ENCODE data around the gene CITED4.

CITED4 gene

DNA sequence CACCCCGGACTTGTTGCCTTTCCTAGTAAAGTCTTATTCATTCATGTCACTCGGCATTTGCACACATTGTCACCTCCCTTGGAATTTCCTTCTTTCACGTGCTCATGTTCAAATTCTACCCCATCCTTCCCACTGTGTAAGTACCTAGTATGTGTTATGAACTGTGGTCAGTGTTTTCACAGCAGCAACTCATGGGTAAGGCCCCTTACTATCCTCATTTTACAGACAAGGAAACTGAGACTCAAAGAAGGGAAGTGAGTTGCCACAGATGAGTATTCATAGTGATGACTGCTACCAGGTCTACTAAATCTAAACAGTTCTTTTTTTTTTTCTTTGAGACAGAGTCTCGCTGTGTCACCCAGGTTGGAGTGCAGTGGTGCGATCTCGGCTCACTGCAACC lies 10.5 kb downstream of the CITED4 start:
- no peak for DNase-seq

GRCh38 chr1:40849801-40850592 lies 12.2 kb downstream of the CITED4 start:
- peak; percentile 53 for DNase-seq

DNA sequence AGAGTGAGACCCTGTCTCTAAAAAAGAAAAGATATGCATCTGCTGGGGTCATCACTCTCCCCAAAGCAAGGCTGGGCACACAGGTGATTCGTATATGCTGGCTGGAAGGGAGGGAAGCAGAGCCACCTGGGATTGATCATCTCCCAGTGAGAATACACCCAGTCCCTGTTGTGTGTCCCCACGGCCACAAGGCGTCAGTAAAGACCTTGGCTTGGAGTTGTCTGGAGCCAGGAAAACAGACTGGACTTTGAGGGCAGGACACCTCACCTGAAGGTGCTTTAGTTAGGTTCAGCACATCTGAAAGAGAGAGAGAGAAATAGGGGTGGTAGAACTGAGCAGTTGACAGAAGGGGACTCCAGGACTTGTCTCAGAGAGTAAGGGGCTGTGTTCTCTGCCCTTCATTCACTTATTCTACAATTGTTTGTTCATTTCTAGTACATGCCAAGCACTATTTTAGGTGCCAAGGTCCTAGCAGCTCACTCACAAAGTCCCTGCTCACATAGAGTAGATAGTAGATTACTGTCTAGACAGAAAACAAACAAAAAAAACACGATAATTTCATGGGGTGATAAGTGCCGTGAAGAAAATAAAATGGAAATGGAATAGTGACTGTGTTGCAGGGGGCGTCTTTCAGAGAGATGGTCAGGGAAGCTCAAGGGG lies 13.5 kb downstream of the CITED4 start:
- DNase-seq = peak; percentile 41

DNA sequence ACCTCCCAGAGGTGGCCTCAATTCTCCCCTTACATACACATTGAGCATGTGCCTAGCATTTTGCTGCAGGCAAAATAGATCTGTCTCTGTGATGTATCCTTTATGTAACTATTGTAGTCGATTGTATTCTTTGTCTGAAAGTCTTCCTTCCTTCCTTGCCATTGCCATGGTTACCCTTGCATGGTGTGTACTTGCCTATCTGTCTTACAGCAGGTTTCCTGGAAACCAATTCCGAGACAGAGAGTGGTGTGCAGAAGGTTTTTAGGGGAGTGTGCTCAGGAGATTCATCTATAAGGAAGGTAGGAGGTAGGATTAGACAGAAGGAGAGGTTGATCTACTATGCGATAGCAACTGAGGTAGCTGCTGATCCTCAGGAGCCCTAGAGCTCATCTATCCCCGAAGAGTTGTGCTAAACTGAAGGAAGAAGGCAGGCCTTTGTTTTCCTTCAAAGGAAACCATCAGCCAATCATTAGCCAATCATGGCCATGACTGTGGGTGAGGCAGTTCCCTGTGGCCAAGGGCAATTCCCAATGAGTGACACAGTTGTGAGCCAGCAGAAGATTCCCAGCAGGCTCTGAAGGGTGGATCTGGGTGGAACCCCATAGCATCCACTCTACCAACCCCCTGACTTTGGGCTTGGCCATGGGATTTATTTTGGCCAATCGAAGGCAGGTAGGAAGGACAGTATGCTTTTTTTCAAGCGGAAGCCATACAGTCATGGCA lies 15.0 kb downstream of the CITED4 start:
- DNase-seq = no peak

GRCh38 chr1:40845895-40846294 lies 16.3 kb downstream of the CITED4 start:
- DNase-seq = no peak

DNA sequence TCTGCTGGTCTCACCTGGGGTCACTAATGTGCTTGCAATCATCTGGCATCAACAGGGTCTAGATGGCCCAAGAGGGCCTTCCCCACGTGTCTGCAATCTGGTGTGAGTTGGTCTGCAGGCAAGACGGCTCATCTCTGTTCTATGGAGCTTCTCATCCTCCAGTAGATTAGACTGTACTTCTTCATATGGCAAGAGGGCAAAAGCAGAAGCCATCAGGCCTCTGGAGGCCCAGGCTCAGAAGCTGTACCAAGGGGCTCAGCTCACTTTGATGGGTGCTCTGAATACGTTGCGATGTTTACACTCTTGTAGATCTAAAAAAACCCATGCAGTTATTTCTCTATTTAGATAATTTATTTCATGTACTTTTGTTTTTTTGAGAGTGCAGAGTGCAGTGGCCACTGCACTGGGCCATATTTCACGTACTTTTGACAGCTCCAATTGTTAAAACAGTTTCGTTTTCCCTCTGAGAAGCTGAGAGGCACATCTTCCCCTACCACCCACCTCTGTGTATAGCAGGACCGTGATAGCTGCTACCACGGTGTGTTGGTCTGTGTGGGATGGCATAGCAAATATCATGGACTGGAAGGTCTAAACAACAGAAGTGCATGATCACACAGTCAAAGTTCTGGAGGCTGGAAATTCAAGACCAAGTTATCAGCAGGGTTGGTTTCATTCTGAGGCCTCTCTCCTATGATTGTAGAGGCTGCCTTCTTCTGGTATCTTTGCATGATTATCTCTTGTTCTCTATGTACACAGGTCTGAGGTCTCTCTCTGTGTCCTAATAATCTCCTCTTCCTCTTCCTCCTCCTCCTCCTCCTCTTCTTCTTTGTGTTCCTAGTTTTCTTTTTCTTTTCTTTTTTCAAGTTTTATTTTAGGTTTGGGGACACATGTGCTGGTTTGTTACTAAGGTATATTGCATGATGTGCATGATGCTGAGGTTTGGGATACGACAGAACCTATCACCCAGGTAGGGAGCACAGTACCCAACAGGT lies 17.0 kb downstream of the CITED4 start:
- no peak for DNase-seq

DNA sequence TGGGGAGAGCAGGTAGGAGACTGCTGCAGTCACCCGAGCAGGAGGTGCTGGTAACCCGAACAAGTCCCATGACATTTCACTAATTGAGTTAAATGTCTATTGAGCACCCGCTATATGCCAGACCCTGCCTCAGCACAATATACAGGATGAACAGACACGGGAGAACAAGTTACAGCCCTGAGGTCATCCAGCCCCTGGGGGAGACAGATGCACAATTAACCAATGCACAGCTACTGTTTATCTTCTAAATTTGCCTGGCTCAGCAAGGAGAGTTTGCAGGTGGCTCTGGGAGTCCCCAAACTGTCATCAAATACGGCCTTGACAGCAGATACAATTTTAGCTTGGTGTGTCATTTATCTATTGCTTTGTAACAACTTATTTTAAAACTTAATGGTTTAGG lies 18.1 kb downstream of the CITED4 start:
- DNase-seq = no peak

DNA sequence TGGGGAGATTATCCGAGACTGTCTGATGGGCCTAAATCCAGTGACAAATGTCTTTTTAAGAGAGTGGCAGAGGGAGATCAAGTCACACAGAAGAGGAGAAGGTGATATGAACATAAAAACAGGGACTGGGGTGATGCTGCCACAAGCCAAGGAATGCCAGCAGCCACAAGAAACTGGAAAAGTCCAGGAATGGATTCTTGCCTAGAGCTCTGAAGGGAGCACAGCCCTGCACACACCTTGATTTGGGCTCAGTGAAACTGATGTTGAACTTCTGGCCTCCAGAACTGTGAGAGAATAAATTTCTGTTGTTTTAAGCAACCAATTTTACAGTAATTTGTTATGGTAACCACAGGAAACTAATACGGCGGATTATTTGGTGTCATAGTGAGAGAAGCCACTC lies 19.5 kb downstream of the CITED4 start:
- DNase-seq = no peak

DNA sequence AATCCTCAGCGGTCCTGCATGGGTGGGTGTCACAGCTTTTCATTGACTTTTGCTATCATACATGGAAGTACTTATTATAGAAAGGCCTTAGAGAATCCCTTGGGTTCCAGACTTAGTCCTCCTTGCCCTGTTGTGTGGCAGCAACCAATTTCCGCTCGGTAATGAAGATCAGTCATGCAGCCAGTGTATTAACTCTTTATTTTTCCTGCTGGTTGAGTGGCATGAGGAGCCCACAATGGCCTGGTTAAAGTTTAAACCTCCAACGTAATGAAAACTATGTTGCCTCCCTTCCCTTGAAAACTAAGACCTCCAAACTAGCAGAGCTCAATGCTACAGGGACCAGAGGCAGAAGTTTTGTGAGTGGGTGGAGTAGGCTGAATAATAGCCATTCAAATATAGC lies 20.0 kb downstream of the CITED4 start:
- DNase-seq = no peak

GRCh38 chr1:40841602-40842001 lies 20.6 kb downstream of the CITED4 start:
- DNase-seq = no peak

GRCh38 chr1:40840526-40841323 lies 21.4 kb downstream of the CITED4 start:
- DNase-seq = no peak

DNA sequence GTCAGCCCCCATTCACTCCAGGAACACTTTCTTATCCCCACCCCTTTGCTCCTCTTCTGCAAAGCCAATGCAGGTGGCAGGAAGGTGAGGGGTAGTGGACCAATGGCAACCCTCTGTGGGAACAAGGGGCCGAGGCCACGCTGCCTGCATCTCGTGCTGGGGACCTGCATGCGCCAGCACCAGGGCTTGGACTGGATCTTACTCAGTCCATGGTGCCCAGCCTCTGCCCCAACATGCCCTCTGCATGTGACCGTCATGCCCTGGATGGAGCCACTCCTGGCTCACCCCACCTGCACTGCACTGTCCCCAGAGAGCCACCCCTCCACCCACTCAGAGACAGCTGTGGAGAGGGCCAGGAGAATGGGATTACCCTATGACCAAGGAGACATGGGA lies 22.2 kb downstream of the CITED4 start:
- DNase-seq = no peak

DNA sequence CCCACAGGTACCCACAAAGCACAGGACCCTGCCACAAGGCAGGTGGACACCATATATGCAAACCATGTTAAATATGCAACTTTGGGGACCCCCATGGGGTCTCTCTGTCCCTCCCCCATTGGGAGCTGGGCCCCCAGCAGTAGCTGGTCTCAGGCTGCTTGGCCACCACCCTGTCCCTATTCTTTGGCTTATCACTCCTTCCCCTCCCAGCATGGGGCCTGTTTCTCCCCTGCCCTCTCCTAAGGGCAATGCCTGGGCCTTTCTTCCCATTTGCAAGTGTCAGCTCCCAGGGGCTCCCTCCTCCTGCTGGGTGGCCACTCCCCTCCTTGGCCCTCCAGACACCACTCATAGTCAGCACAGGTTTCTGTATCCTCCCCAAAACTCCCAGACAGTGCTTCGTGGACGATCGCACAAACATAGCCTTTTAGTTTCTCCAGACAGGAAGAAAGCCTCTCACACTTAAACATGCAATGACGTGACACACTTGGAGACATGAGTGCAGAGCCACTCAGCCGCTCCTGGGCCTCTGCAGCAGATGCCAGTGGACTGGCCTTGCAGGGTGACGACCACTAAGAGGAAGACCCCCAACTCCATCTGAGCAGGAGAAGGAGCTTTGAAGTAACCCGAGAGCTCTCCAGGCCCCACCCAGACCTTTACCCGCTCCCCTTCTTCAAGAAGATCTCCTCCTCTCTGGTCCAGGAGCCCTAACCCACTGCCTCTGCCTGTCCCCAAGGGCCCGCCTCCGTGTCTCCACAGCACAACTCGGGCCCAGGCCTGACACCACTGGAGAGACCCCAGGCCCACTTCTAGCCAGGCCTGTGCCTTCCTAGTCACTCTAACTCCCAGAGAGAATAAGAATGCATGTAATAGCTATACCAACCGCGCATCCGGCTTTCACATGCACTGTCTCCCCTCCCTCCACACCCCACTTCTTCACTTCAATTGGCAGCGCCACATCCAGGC lies 22.9 kb downstream of the CITED4 start:
- DNase-seq = no peak

GRCh38 chr1:40838045-40838979 lies 23.9 kb downstream of the CITED4 start:
- DNase-seq = no peak

- DNase-seq = no peak
Observed at GRCh38 chr1:40837601-40838000, 24.6 kb downstream of the CITED4 start.

DNA sequence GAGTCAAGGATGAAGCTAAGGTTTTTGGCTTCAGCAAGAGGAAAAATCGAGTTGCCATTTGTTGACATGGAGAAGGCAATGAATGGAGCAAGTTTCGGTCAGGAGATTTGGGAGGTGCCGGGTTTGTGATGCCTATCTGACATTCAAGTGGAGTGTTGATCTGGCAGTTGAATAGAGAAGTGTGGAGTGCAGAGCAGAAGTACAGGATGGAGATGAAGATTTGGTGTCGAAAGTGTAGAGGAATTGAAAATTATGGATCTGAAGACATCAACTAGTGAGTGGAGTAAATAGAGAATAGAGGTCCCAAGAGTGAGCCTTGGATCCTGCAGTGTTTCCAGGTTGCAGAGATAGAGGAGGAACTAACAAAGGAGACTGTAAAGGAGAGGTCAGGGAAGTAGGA lies 25.9 kb downstream of the CITED4 start:
- DNase-seq = no peak

DNA sequence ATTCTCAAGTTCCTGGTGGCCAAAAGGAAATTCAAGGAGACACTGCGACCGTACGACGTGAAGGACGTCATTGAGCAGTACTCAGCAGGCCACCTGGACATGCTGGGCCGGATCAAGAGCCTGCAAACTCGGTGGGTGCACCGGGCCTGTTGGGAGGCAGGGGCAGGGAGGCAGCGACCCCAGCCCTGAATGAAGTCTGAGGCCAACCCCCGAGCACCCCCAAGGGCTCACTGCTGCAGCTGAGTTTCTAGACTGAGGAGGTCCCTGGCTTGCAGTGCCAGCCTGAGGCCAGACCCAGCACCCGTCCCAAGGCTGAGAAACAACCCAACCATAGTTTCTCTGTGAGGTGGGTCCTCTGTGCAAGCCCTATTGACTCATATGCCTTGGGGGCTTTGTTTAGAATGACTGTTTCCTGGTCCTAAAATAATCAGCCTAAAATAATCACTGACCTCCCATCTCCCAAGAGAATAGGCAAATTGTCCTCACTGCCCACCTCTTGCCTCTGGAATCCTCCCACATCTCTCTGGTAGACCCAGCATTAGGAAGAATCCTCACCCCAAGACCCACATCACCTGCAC lies 27.1 kb downstream of the CITED4 start:
- no peak for DNase-seq

DNA sequence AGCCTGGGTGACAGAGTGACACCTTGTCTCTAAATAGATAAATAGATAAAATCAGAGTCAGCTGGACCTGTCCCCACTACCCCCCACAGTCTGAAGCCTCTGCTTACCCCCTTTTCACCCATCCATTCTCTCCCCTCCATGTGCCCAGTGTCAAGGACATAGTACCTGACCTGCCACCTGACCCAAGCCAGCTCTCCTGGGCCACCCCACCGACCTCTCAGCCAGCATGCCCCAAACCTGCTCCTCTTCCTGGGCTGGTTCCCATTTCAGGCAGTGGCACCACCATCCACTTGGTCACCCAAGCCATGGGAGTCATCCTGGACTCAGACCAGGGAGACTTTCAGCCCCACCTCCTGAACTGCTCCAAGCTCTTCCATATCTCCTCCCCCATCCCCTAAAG lies 28.2 kb downstream of the CITED4 start:
- no peak for DNase-seq
